Measurements from ENCODE around the gene GPC6.
"Not testable (repeated sequence)": the region's sequence is repeated elsewhere in the genome, so short reads cannot be mapped to it uniquely, and the experiment has no call there.

GPC6 gene

GRCh38 chr13:94186470-94186869, 959.9 kb downstream of the GPC6 start:
- no peak for DNase-seq

- no peak for DNase-seq
Measured at GRCh38 chr13:94188201-94188854, 961.7 kb downstream of the GPC6 start.

- peak; percentile 45 for DNase-seq
Measured at GRCh38 chr13:94192431-94192975, 965.9 kb downstream of the GPC6 start.

GRCh38 chr13:94195715-94196114, 969.1 kb downstream of the GPC6 start:
- peak; percentile 90 for DNase-seq

- no peak for DNase-seq
Measured at GRCh38 chr13:94196413-94196812, 969.8 kb downstream of the GPC6 start.

GRCh38 chr13:94198681-94199080, 972.1 kb downstream of the GPC6 start:
- no peak for DNase-seq

- no peak for DNase-seq
Measured at GRCh38 chr13:94199135-94199534, 972.5 kb downstream of the GPC6 start.

- no peak for DNase-seq
Measured at GRCh38 chr13:94201022-94201421, 974.4 kb downstream of the GPC6 start.

- no peak for DNase-seq
Measured at GRCh38 chr13:94204163-94204562, 977.6 kb downstream of the GPC6 start.

- DNase-seq: no peak
Measured at GRCh38 chr13:94204946-94205345, 978.3 kb downstream of the GPC6 start.

- peak; percentile 51 for DNase-seq
Measured at GRCh38 chr13:94205896-94206295, 979.3 kb downstream of the GPC6 start.

- no peak for DNase-seq
Measured at GRCh38 chr13:94209117-94209516, 982.5 kb downstream of the GPC6 start.

GRCh38 chr13:94209913-94210312, 983.3 kb downstream of the GPC6 start:
- DNase-seq: not testable (repeated sequence)

- DNase-seq: no peak
Measured at GRCh38 chr13:94210816-94211215, 984.2 kb downstream of the GPC6 start.

- no peak for DNase-seq
Measured at GRCh38 chr13:94212196-94212595, 985.6 kb downstream of the GPC6 start.

- DNase-seq: no peak
Measured at GRCh38 chr13:94214121-94214520, 987.5 kb downstream of the GPC6 start.

GRCh38 chr13:94214975-94215374, 988.4 kb downstream of the GPC6 start:
- DNase-seq: no peak

GRCh38 chr13:94216476-94216875, 989.9 kb downstream of the GPC6 start:
- no peak for DNase-seq

GRCh38 chr13:94217370-94217769, 990.8 kb downstream of the GPC6 start:
- DNase-seq: peak; percentile 18

- DNase-seq: no peak
Measured at GRCh38 chr13:94218537-94218936, 991.9 kb downstream of the GPC6 start.

- no peak for DNase-seq
Measured at GRCh38 chr13:94218951-94219350, 992.3 kb downstream of the GPC6 start.

GRCh38 chr13:94224670-94225069, 998.1 kb downstream of the GPC6 start:
- no peak for DNase-seq

GRCh38 chr13:94227255-94227879, 1000.8 kb downstream of the GPC6 start:
- no peak for DNase-seq

- DNase-seq: no peak
Measured at GRCh38 chr13:94228763-94229162, 1002.2 kb downstream of the GPC6 start.

All from HCEC 1CT (cell line).